Gastroesophageal sphincter (tissue), 4 donors: ENCODE data around the gene KLHDC8A. TPM values are rescaled to one million over a fixed set of nuclear protein-coding genes. Genes with fewer than 3 reads are reported as not detected.

Source experiments
- ATAC-seq: fragments of 150-250 bp; one replicate; pipeline ENCODE4 v1.9.1; 2016; ENCODE audit warnings: mild to moderate bottlenecking, moderate library complexity
- H3K27ac ChIP-seq, 4 donors: fragments of 200-600 bp; sonication (generic) in 3 of 4; 1 replicate in 3 of 4; 2 replicates in 1 of 4; pipeline ENCODE4 v1.5.1; 2016 to 2019
- H3K27me3 ChIP-seq: fragments of 200-600 bp; sonication (generic); one replicate; pipeline ENCODE4 v1.5.1; 2019
- H3K36me3 ChIP-seq, 2 donors: fragments of 200-600 bp; sonication (generic); one replicate each; pipeline ENCODE4 v1.5.1; 2019; ENCODE audit warnings: control low read depth in 1 of 2
- H3K4me1 ChIP-seq, 3 donors: fragments of 200-600 bp; sonication (generic); 1 replicate in 2 of 3; 2 replicates in 1 of 3; pipeline ENCODE4 v1.5.1; 2016 to 2019; ENCODE audit warnings: control low read depth in 2 of 3
- H3K4me3 ChIP-seq, 2 donors: fragments of 200-600 bp; sonication (generic); one replicate each; pipeline ENCODE4 v1.5.1; 2019; ENCODE audit warnings: mild to moderate bottlenecking in 1 of 2, moderate library complexity in 1 of 2
- H3K9me3 ChIP-seq, 3 donors: fragments of 200-600 bp; sonication (generic); one replicate each; pipeline ENCODE4 v1.5.1; 2017 to 2019; ENCODE audit warnings: control low read depth in 2 of 3
- EP300 ChIP-seq: sonication (generic); formaldehyde crosslinking; IDR thresholded peaks from one replicate; pipeline ENCODE4 v1.6.1; 2017; ENCODE audit warnings: antibody characterized with exemption, mild to moderate bottlenecking
- POLR2A ChIP-seq, 2 donors: fragments of 450-650 bp; IDR thresholded peaks; one replicate each; pipeline ENCODE4 v1.6.1; 2017; ENCODE audit warnings: antibody characterized with exemption in 2 of 2, mild to moderate bottlenecking in 2 of 2, moderate library complexity in 1 of 2
- POLR2AphosphoS5 ChIP-seq: sonication (generic); formaldehyde crosslinking; IDR thresholded peaks from one replicate; pipeline ENCODE4 v1.6.1; 2017; ENCODE audit warnings: antibody characterized with exemption
- WGBS, 2 donors: methylation state at CpG; one replicate each; pipeline ENCODE4 v1.1.5; 2018; ENCODE audit warnings: low coverage in 1 of 2; 5-methylcytosine and 5-hydroxymethylcytosine counted together
- total RNA-seq, 4 donors: library from RNA; depleted of rRNA; stranded (reverse); fragments of >200 nt; gene quantifications; one replicate each; pipeline ENCODE4 v1.1.0, GENCODE V29; 2016
- TF ChIP-seq, protein P1 (sequence below), 4 experiments: fragments of 200-600 bp in 2 of 4; fragments of 450-650 bp in 2 of 4; sonication (generic) in 1 of 4; IDR thresholded peaks; one replicate each; pipeline ENCODE4 v1.5.1; 2017 to 2019; ENCODE audit warnings: antibody characterized with exemption in 4 of 4, mild to moderate bottlenecking in 2 of 4, moderate library complexity in 2 of 4

The KLHDC8A gene
- total RNA-seq, 4 donors from 2014 or later, result 0.16 to 0.40 (median 0.31) TPM; not detected in 1

DNA sequence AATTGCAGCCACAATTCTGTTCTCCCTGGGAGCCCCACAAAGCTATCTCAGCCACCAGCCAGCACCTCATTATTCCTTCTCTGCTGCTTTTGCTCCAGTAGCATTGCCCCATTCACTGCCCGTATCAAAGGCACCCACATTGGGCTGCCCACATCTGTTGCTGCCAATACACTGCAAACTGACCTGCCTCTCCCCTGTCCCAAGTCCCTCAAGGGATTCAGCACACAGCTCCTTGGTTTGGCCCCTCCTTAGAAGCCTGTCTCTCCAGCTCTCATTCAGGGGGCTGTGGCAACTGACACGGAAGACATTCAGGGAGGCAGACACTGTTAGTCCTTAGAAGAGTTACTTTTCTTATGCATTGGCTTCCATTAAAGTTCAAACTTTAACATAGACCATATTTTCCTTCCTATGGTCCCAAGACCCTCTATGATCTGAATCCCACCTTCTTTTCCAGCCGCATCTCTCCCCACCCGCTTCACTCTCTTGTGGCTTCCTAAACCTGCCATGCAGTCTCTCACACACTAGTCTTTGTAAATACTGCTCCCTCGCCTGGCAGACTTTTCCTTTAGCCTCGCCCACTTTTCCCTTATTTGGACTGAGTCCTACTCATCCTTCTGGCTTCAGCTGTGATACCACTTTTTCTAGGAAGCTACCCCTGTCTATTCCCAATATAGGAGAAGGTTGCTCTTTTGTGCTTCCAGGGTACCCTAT is 19.3 kb upstream of the KLHDC8A start:
- ATAC-seq, result peak; percentile 43
- WGBS, 2 donors, result 2 to 27% methylated on average over 4 to 6 of the region's 6 CpGs
- Histone ChIP-seq H3K4me1 (peaks cover 0 to 8% (median 0%) of the 10 kb centered on the region in 3 donors), H3K4me3 (no peak overlapping the region), H3K27ac (no peak overlapping the region), H3K27me3 (peaks cover 53% of the 10 kb centered on the region), H3K9me3 (no peaks in the 10 kb centered on the region), H3K36me3 (no peaks in the 10 kb centered on the region)
- TF ChIP-seq, protein P1, sequence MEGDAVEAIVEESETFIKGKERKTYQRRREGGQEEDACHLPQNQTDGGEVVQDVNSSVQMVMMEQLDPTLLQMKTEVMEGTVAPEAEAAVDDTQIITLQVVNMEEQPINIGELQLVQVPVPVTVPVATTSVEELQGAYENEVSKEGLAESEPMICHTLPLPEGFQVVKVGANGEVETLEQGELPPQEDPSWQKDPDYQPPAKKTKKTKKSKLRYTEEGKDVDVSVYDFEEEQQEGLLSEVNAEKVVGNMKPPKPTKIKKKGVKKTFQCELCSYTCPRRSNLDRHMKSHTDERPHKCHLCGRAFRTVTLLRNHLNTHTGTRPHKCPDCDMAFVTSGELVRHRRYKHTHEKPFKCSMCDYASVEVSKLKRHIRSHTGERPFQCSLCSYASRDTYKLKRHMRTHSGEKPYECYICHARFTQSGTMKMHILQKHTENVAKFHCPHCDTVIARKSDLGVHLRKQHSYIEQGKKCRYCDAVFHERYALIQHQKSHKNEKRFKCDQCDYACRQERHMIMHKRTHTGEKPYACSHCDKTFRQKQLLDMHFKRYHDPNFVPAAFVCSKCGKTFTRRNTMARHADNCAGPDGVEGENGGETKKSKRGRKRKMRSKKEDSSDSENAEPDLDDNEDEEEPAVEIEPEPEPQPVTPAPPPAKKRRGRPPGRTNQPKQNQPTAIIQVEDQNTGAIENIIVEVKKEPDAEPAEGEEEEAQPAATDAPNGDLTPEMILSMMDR (IDR thresholded peaks at IDR 0.05), result no peak
- TF ChIP-seq EP300 (no peak), POLR2AphosphoS5 (no peak), POLR2A (IDR thresholded peaks at IDR 0.05) (no peak)

DNA sequence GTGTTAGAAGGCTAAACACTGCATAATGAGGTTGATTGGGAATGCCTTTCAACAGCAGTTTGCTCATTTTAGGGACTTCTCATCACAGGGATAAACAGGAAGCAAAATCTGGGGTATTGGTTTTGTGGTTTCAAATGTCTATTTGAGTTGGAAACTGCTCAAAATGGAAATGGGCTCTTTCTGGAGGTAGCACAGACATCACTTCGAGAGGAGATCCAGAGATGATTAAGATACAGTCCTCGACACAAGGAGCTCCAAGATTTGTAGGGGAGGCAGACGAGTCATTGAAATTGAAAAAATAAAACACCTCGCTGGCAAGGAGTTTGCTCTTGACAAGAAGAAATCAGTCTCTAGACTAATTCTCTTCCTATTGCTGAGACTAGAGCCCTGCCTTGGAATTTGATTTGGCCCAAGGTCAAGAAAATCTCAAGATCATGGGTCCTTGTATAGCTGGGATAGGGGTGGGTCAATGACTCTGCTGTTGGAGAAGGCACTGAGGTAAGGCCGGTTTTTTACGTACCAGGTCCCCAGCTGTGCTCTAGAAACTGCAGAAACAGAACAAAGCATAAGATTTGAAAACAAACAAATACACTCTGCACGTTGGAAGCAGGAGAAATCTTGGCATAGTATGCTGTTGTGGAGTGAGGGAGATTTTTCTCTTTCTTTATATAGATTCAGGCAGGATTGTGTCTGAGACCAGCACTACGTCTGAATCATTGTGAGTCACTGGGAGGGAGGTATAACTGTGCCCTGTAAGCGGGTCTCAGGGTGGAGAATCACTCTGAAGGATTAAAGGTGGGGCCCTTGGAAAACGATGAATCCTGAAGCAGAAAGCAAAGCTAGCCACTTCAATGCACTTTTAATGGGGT is 17.7 kb upstream of the KLHDC8A start:
- Histone ChIP-seq H3K9me3 (no peaks in the 10 kb centered on the region), H3K36me3 (no peaks in the 10 kb centered on the region), H3K4me1 (peaks cover 0 to 16% (median 0%) of the 10 kb centered on the region in 3 donors), H3K27me3 (peaks cover 46% of the 10 kb centered on the region), H3K4me3 (no peak overlapping the region), H3K27ac (no peak overlapping the region)
- no peak for ATAC-seq
- 30 to 31% methylated on average over 8 to 10 of the region's 10 CpGs for WGBS, 2 donors
- TF ChIP-seq EP300, result no peak

DNA sequence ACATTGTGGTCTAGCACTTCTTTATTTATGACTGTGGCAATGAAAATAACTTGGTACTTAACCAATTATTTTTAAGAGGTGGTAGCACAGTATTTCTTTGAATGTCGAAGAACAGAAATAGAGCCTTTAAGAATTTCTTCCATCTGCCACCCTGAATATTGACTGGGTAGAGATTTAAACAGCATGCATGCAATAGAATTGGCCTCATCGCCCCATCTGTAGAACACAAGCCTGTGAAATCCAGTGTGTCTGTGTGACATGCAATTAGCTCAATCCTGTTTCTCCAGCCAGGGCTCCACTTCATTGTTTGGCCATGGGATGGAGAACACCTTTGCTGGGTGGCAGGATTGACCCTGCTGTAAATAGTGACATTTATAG is 17.1 kb upstream of the KLHDC8A start:
- 75 to 80% methylated on average over 1 to 2 of the region's 2 CpGs for WGBS, 2 donors
- ATAC-seq, result no peak

DNA sequence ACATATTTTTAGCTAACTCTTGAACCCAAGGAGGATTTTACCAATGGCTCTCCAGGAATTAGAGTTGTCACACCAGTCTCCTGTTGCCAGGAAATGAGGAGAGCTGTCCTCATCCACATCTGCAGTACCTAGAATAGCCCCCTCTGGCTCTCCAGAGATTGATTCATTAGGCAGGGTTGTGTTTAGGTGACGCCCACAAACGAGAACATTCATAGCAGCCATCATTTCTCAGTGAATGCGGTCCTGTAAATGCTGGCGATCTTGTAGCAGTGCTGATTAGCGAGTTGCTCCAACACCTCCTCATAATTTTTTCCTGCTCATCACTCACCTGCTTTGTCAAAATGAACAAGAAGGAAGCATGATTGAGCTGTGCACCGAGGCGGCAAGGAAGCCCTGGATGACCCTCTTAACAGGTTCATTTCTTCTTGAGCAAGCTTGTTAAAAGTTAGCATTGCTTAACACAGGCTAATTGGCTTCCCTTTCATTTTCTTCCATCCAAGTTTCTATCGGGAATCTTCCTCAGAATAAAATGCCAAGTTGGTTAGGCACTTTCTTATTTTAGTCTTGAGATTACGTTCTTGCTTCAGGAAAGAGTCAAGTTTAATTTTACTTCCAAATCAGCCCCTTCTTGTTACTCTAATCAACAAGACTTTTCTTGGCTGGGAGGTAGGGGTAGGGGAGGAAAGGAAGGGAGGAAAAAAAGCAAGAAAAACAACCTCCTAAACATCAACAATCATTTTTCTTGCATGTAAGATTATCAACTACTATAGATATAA is 16.5 kb upstream of the KLHDC8A start:
- ATAC-seq, result no peak
- H3K4me1 ChIP-seq, result peaks cover 0 to 16% (median 0%) of the 10 kb centered on the region in 3 donors
- H3K36me3 ChIP-seq, result no peaks in the 10 kb centered on the region
- H3K27me3 ChIP-seq, result peaks cover 46% of the 10 kb centered on the region
- H3K4me3 ChIP-seq, result no peak overlapping the region
- WGBS, 2 donors, result 11 to 26% methylated on average over 5 to 8 of the region's 9 CpGs
- TF ChIP-seq POLR2AphosphoS5, result no peak
- no peak for TF ChIP-seq POLR2A (IDR thresholded peaks at IDR 0.05)
- TF ChIP-seq EP300, result no peak
- TF ChIP-seq, protein P1 (IDR thresholded peaks at IDR 0.05), result no peak
- H3K9me3 ChIP-seq, result no peaks in the 10 kb centered on the region
- no peak overlapping the region for H3K27ac ChIP-seq

More for the DNA sequence above, 17.1 kb upstream of the KLHDC8A start:
- H3K9me3 ChIP-seq, result no peaks in the 10 kb centered on the region
- H3K4me3 ChIP-seq, result no peak overlapping the region
- H3K4me1 ChIP-seq, result peaks cover 0 to 16% (median 0%) of the 10 kb centered on the region in 3 donors
- H3K27me3 ChIP-seq, result peaks cover 46% of the 10 kb centered on the region
- TF ChIP-seq POLR2A (IDR thresholded peaks at IDR 0.05) (no peak), EP300 (no peak), POLR2AphosphoS5 (no peak)
- TF ChIP-seq, protein P1 (IDR thresholded peaks at IDR 0.05), result no peak
- H3K27ac ChIP-seq, result no peak overlapping the region
- H3K36me3 ChIP-seq, result no peaks in the 10 kb centered on the region
